Lower leg skin (tissue), 3 donors: Measurements from ENCODE around the gene GSTM4.

Source experiments
- POLR2A ChIP-seq, 2 donors: fragments of 450-650 bp; IDR thresholded peaks; one replicate each; pipeline ENCODE4 v1.6.1; 2016 to 2017; ENCODE audit warnings: antibody characterized with exemption in 2 of 2, mild to moderate bottlenecking in 1 of 2, moderate library complexity in 1 of 2
- TF ChIP-seq, protein P1 (sequence below), 3 donors: fragments of 450-650 bp; IDR thresholded peaks; one replicate each; pipeline ENCODE4 v1.5.1; 2016; ENCODE audit warnings: antibody characterized with exemption in 3 of 3, mild to moderate bottlenecking in 3 of 3, moderate library complexity in 2 of 3

DNA sequence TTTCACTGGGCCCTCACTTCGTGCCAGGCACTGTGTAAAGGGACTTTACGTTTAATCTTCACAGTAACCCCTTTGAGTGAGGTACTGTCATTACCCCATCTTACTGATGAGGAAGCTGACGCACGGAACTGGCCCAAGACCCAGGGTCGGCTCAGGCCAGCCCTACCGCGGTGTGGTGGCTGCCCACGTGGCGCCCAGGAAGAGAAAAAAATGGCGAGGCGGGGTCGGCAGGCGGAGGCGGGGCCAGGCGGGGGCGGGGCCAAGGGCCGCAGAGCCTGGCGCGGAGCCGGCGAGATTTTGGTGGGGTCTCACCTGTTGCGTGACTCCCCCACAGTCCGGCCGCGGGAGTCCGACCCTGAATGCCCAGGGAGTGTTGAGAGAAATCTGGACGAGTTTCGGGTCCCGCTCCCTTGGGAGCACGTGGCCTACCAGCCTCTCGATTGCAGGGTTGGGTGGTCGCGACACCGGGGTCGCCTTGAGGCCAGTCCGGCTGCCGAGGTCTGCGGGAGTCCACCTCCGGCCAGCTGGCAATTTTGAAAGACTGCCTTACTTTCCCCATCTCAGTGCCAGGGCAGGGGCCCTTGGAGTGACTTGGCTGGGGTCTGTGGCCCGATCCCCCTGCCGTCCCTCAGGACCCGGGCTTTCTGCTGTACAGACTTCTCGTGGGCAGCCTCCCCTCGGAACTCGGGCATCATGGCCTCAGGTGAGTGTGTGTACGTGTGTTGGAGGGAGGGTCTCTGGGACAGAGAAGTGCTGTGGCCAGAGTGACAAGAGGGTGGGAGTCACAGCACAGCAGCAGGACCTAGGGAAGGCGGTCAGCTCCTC is 36.1 kb upstream of the GSTM4 start, which contains the start of the genes AMPD2 and GNAT2:
- TF ChIP-seq POLR2A (IDR thresholded peaks at IDR 0.05): no peak
- TF ChIP-seq, protein P1, sequence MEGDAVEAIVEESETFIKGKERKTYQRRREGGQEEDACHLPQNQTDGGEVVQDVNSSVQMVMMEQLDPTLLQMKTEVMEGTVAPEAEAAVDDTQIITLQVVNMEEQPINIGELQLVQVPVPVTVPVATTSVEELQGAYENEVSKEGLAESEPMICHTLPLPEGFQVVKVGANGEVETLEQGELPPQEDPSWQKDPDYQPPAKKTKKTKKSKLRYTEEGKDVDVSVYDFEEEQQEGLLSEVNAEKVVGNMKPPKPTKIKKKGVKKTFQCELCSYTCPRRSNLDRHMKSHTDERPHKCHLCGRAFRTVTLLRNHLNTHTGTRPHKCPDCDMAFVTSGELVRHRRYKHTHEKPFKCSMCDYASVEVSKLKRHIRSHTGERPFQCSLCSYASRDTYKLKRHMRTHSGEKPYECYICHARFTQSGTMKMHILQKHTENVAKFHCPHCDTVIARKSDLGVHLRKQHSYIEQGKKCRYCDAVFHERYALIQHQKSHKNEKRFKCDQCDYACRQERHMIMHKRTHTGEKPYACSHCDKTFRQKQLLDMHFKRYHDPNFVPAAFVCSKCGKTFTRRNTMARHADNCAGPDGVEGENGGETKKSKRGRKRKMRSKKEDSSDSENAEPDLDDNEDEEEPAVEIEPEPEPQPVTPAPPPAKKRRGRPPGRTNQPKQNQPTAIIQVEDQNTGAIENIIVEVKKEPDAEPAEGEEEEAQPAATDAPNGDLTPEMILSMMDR (IDR thresholded peaks at IDR 0.05): no peak
